Measurements from ENCODE around the gene MFAP4. TPM values are rescaled to one million over a fixed set of nuclear protein-coding genes. Genes with fewer than 3 reads are reported as not detected.
A peak's percentile ranks its signal among the peaks of the same experiment; 100 is the strongest.

The MFAP4 gene
- total RNA-seq, 1 experiment from 2014 or later = 24.8 TPM

GRCh38 chr17:19346351-19347255, 40.4 kb downstream of the MFAP4 start:
- Histone ChIP-seq H3K4me3 (ENCODE audit: insufficient read depth, low read depth, low read length) (no peak overlapping the region), H3K36me3 (replicated peaks; ENCODE audit: control insufficient read depth, insufficient read depth, low read length) (peaks cover 2% of the 10 kb centered on the region), H3K27me3 (ENCODE audit: control insufficient read depth, insufficient read depth, low read length) (no peaks in the 10 kb centered on the region)
- peak; percentile 41 for DNase-seq

- Histone ChIP-seq H3K4me3 (ENCODE audit: insufficient read depth, low read depth, low read length) (no peak overlapping the region), H3K36me3 (replicated peaks; ENCODE audit: control insufficient read depth, insufficient read depth, low read length) (peaks cover 2% of the 10 kb centered on the region), H3K27me3 (ENCODE audit: control insufficient read depth, insufficient read depth, low read length) (no peaks in the 10 kb centered on the region)
- DNase-seq = peak; percentile 38
Measured at GRCh38 chr17:19345486-19346350, 41.3 kb downstream of the MFAP4 start.

- DNase-seq = peak; percentile 42
- Histone ChIP-seq H3K4me3 (ENCODE audit: insufficient read depth, low read depth, low read length) (no peak overlapping the region), H3K27me3 (ENCODE audit: control insufficient read depth, insufficient read depth, low read length) (no peaks in the 10 kb centered on the region), H3K36me3 (replicated peaks; ENCODE audit: control insufficient read depth, insufficient read depth, low read length) (peaks cover 2% of the 10 kb centered on the region)
Measured at GRCh38 chr17:19345067-19345460, 41.9 kb downstream of the MFAP4 start.

- DNase-seq = peak; percentile 64
- Histone ChIP-seq H3K36me3 (replicated peaks; ENCODE audit: control insufficient read depth, insufficient read depth, low read length) (peaks cover 2% of the 10 kb centered on the region), H3K27me3 (ENCODE audit: control insufficient read depth, insufficient read depth, low read length) (no peaks in the 10 kb centered on the region), H3K4me3 (ENCODE audit: insufficient read depth, low read depth, low read length) (no peak overlapping the region)
Measured at GRCh38 chr17:19344311-19345066, 42.5 kb downstream of the MFAP4 start.

GRCh38 chr17:19343671-19344151, 43.3 kb downstream of the MFAP4 start:
- Histone ChIP-seq H3K4me3 (ENCODE audit: insufficient read depth, low read depth, low read length) (no peak overlapping the region), H3K27me3 (ENCODE audit: control insufficient read depth, insufficient read depth, low read length) (no peaks in the 10 kb centered on the region), H3K36me3 (replicated peaks; ENCODE audit: control insufficient read depth, insufficient read depth, low read length) (peaks cover 2% of the 10 kb centered on the region)
- DNase-seq = peak; percentile 70

- Histone ChIP-seq H3K27me3 (ENCODE audit: control insufficient read depth, insufficient read depth, low read length) (no peaks in the 10 kb centered on the region), H3K36me3 (replicated peaks; ENCODE audit: control insufficient read depth, insufficient read depth, low read length) (peaks cover 2% of the 10 kb centered on the region), H3K4me3 (ENCODE audit: insufficient read depth, low read depth, low read length) (no peak overlapping the region)
- DNase-seq = no peak
Measured at GRCh38 chr17:19343256-19343630, 43.7 kb downstream of the MFAP4 start.

GRCh38 chr17:19342611-19343255, 44.3 kb downstream of the MFAP4 start:
- peaks cover 2% of the 10 kb centered on the region for H3K36me3 ChIP-seq (replicated peaks; ENCODE audit: control insufficient read depth, insufficient read depth, low read length)
- H3K4me3 ChIP-seq (ENCODE audit: insufficient read depth, low read depth, low read length) = no peak overlapping the region
- peak; percentile 66 for DNase-seq
- no peaks in the 10 kb centered on the region for H3K27me3 ChIP-seq (ENCODE audit: control insufficient read depth, insufficient read depth, low read length)

GRCh38 chr17:19341641-19342610, 45.1 kb downstream of the MFAP4 start:
- Histone ChIP-seq H3K36me3 (replicated peaks; ENCODE audit: control insufficient read depth, insufficient read depth, low read length) (peaks cover 2% of the 10 kb centered on the region), H3K27me3 (ENCODE audit: control insufficient read depth, insufficient read depth, low read length) (no peaks in the 10 kb centered on the region), H3K4me3 (ENCODE audit: insufficient read depth, low read depth, low read length) (no peak overlapping the region)
- peak; percentile 66 for DNase-seq

GRCh38 chr17:19341211-19341631, 45.8 kb downstream of the MFAP4 start:
- peaks cover 2% of the 10 kb centered on the region for H3K36me3 ChIP-seq (replicated peaks; ENCODE audit: control insufficient read depth, insufficient read depth, low read length)
- no peaks in the 10 kb centered on the region for H3K27me3 ChIP-seq (ENCODE audit: control insufficient read depth, insufficient read depth, low read length)
- H3K4me3 ChIP-seq (ENCODE audit: insufficient read depth, low read depth, low read length) = no peak overlapping the region
- no peak for DNase-seq

GRCh38 chr17:19339341-19339815, 47.6 kb downstream of the MFAP4 start:
- Histone ChIP-seq H3K4me3 (ENCODE audit: insufficient read depth, low read depth, low read length) (no peak overlapping the region), H3K36me3 (replicated peaks; ENCODE audit: control insufficient read depth, insufficient read depth, low read length) (no peaks in the 10 kb centered on the region), H3K27me3 (ENCODE audit: control insufficient read depth, insufficient read depth, low read length) (no peaks in the 10 kb centered on the region)
- peak; percentile 68 for DNase-seq

- DNase-seq = peak; percentile 91
- Histone ChIP-seq H3K4me3 (ENCODE audit: insufficient read depth, low read depth, low read length) (no peak overlapping the region), H3K36me3 (replicated peaks; ENCODE audit: control insufficient read depth, insufficient read depth, low read length) (peaks cover 4% of the 10 kb centered on the region; the same call in 1 of the 2 replicates), H3K27me3 (ENCODE audit: control insufficient read depth, insufficient read depth, low read length) (no peaks in the 10 kb centered on the region)
Measured at GRCh38 chr17:19338031-19338990, 48.7 kb downstream of the MFAP4 start.

- Histone ChIP-seq H3K36me3 (replicated peaks; ENCODE audit: control insufficient read depth, insufficient read depth, low read length) (peaks cover 5% of the 10 kb centered on the region; the same call in 1 of the 2 replicates), H3K27me3 (ENCODE audit: control insufficient read depth, insufficient read depth, low read length) (no peaks in the 10 kb centered on the region), H3K4me3 (ENCODE audit: insufficient read depth, low read depth, low read length) (no peak overlapping the region)
- peak; percentile 40 for DNase-seq
Measured at GRCh38 chr17:19337712-19338023, 49.3 kb downstream of the MFAP4 start.
